Stomach (tissue), 9 donors: ENCODE results near the gene CELA2A. TPM values are rescaled to one million over a fixed set of nuclear protein-coding genes. Genes with fewer than 3 reads are reported as not detected.

ENCODE experiments used
- DNase-seq, 2 donors: peaks; one replicate each; pipeline versions ENCODE4 v3.0.0 to v3.0.0-alpha.2; 2013 to 2019
- H3K27ac ChIP-seq, 5 donors: fragments of 200-600 bp in 4 of 5; sonication (generic) in 4 of 5; one replicate each; pipeline ENCODE4 v1.5.1; 2013 to 2019; ENCODE audit warnings: mild to moderate bottlenecking in 1 of 5, moderate library complexity in 1 of 5
- H3K27me3 ChIP-seq, 3 donors: fragments of 200-600 bp; sonication (generic); one replicate each; pipeline ENCODE4 v1.5.1; 2017 to 2019; ENCODE audit warnings: mixed run types in 1 of 3
- H3K36me3 ChIP-seq, 4 donors: fragments of 200-600 bp; sonication (generic); 1 replicate in 3 of 4; 2 replicates in 1 of 4; pipeline ENCODE4 v1.5.1; 2016 to 2019
- H3K4me1 ChIP-seq, 4 donors: fragments of 200-600 bp; sonication (generic); one replicate each; pipeline ENCODE4 v1.5.1; 2016 to 2019
- H3K4me3 ChIP-seq, 4 donors: fragments of 200-600 bp; sonication (generic) in 3 of 4; one replicate each; pipeline ENCODE4 v1.5.1; 2016 to 2019; ENCODE audit warnings: mild to moderate bottlenecking in 1 of 4
- H3K9me3 ChIP-seq, 4 donors: fragments of 200-600 bp; sonication (generic); one replicate each; pipeline ENCODE4 v1.5.1; 2016 to 2019
- EP300 ChIP-seq: sonication (generic); formaldehyde crosslinking; IDR thresholded peaks from one replicate; pipeline ENCODE4 v1.6.1; 2017; ENCODE audit warnings: antibody characterized with exemption
- POLR2A ChIP-seq, 4 donors: fragments of 450-650 bp; IDR thresholded peaks; one replicate each; pipeline ENCODE4 v1.6.1; 2016; ENCODE audit warnings: antibody characterized with exemption in 4 of 4, control low read depth in 2 of 4, mild to moderate bottlenecking in 1 of 4, moderate library complexity in 1 of 4
- POLR2AphosphoS5 ChIP-seq, 3 donors: sonication (generic); formaldehyde crosslinking; IDR thresholded peaks; one replicate each; pipeline ENCODE4 v1.6.1; 2016; ENCODE audit warnings: antibody characterized with exemption in 3 of 3
- WGBS, 5 donors: extraction: QIAGEN DNeasy Blood & Tissue Kit in 3 of 5; methylation state at CpG; one replicate each; pipeline versions ENCODE4 v1.1.5 to v1.1.7; 2013 to 2018; 5-methylcytosine and 5-hydroxymethylcytosine counted together
- intact Hi-C: fragments of 100-400 bp; cut with DNase I; formaldehyde crosslinking; loops from one replicate; pipeline ENCODE4 v1.15.1; 2023; ENCODE audit warnings: low total_unique reads
- polyA plus RNA-seq, 3 donors: library from polyadenylated mRNA; stranded (reverse); fragments of 200-250 nt; gene quantifications; one replicate each; pipeline ENCODE4 v1.2.3, GENCODE V29; 2013
- total RNA-seq, 5 donors: library from RNA; depleted of rRNA; stranded (reverse); fragments of >200 nt; gene quantifications; one replicate each; pipeline versions ENCODE4 v1.1.0 to v1.2.3, GENCODE V29; 2014 to 2016
- TF ChIP-seq, protein P1 (sequence below), 7 experiments: fragments of 450-650 bp in 4 of 7; fragments of 200-600 bp in 3 of 7; sonication (generic) in 3 of 7; IDR thresholded peaks; one replicate each; pipeline ENCODE4 v1.5.1; 2016 to 2019; ENCODE audit warnings: antibody characterized with exemption in 7 of 7, control low read depth in 2 of 7, mild to moderate bottlenecking in 1 of 7
- donor health status: healthy with polysubstance abuse.
- donor health status: Bipolar disorder and iron deficiency.
- donor health status: healthy.

The CELA2A gene
- total and polyA plus RNA-seq, 8 donors: 0.43 to 3.1 (median 1.1) TPM; not detected in 4

DNA sequence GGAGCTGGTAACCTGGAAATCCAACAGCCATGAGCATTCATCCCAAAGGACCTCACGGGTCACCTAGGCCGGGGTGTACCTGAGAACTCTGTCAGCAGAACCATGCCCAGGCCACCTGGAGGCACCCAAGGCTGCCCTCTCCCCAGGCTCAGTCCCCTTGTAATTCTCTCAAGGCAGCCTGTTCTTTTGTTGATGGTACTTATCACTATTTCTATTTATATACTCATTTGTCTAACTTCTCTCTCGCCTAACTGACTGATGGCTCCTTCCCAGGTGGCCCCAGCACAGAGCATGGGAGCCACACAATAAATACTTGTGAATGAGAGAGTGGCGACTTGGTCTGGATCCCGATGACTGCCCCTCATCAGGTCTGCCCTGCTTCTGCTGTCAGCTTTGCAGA is 50.7 kb downstream of the CELA2A start:
- Histone ChIP-seq H3K4me3 (no peak overlapping the region), H3K9me3 (no peaks in the 10 kb centered on the region), H3K27ac (no peak overlapping the region), H3K4me1 (peaks cover 0 to 15% (median 5%) of the 10 kb centered on the region in 4 donors), H3K36me3 (peaks cover 16 to 68% (median 64%) of the 10 kb centered on the region in 4 donors), H3K27me3 (no peaks in the 10 kb centered on the region)
- TF ChIP-seq POLR2A (IDR thresholded peaks at IDR 0.05) (no peak), EP300 (no peak), POLR2AphosphoS5 (IDR thresholded peaks at IDR 0.05) (no peak)
- TF ChIP-seq, protein P1, sequence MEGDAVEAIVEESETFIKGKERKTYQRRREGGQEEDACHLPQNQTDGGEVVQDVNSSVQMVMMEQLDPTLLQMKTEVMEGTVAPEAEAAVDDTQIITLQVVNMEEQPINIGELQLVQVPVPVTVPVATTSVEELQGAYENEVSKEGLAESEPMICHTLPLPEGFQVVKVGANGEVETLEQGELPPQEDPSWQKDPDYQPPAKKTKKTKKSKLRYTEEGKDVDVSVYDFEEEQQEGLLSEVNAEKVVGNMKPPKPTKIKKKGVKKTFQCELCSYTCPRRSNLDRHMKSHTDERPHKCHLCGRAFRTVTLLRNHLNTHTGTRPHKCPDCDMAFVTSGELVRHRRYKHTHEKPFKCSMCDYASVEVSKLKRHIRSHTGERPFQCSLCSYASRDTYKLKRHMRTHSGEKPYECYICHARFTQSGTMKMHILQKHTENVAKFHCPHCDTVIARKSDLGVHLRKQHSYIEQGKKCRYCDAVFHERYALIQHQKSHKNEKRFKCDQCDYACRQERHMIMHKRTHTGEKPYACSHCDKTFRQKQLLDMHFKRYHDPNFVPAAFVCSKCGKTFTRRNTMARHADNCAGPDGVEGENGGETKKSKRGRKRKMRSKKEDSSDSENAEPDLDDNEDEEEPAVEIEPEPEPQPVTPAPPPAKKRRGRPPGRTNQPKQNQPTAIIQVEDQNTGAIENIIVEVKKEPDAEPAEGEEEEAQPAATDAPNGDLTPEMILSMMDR (IDR thresholded peaks at IDR 0.05): no peak
- 48 to 81% (median 53%) methylated on average over 5 of the region's 5 CpGs for WGBS, 5 donors
- intact Hi-C loops: loop anchor here (10.0 kb wide), 1 partner anchor 182 kb away; no protein-coding TSS in a partner anchor
- DNase-seq: no peak

DNA sequence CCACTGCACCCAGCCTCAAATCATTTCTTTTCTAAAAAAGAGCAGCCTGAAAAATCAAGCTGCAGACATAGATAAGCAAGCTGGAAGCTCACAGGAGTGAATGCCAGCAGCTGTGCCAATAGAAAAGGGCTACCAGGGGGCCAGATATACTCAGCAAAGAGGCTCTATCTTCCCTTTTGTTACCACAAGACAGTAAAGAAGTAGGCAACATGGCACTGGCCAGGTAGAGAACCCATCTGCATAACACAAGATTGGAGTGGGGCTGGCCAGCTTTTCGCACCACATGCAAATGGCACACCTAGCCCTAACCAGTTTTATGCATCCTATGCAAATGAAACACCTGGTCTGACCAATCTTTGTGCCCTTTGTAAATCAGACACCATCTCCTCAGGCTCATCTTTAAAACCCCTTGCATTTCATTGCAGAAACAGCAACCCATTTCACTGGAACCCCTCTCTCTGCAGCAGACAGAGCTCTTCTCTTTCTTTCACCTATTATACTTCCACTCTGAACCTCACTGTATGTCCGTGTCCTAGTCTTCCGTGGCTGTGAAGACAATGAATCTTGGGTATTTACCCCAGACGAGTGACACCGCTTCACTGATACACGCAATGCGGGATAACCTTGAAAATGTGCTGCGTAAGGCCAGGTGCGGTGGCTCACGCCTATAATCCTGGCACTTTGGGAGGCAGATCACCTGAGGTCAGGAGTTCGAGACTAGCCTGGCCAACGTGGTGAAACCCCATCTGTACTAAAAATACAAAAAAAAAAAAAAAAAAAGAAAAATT is 52.4 kb downstream of the CELA2A start:
- Histone ChIP-seq H3K27me3 (no peaks in the 10 kb centered on the region), H3K27ac (no peak overlapping the region), H3K36me3 (peaks cover 17 to 55% (median 50%) of the 10 kb centered on the region in 4 donors), H3K4me3 (no peak overlapping the region), H3K9me3 (no peaks in the 10 kb centered on the region), H3K4me1 (peaks cover 0 to 20% (median 8%) of the 10 kb centered on the region in 4 donors)
- intact Hi-C loops: loop anchor here (10.0 kb wide), 1 partner anchor 184 kb away; no protein-coding TSS in a partner anchor
- peak in 1 of 2 donors; percentile 19 for DNase-seq
- no peak for TF ChIP-seq POLR2A (IDR thresholded peaks at IDR 0.05)
- no peak for TF ChIP-seq POLR2AphosphoS5 (IDR thresholded peaks at IDR 0.05)
- TF ChIP-seq, protein P1 (IDR thresholded peaks at IDR 0.05): no peak
- TF ChIP-seq EP300: no peak
- 89 to 94% (median 92%) methylated on average over 12 of the region's 12 CpGs for WGBS, 5 donors

DNA sequence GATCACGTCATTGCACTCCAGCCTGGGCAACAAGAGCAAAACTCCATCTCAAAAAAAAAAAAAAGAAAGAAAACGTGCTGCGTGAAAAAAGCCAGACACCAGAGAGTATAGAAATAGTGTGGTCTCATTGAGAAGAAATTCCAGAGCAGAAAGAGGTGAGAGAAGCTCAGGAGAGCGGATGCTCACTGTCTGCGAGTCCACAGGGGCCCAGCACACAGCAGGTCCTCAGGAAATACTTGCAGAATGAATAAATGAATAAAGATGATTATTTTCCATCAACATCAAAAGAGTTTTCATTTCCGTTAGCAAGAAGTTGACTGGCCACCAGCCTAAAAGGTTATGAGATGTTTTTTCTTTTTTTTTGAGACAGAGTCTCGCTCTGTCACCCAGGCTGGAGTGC is 53.1 kb downstream of the CELA2A start:
- 81 to 93% (median 85%) methylated on average over 7 of the region's 7 CpGs for WGBS, 5 donors
- DNase-seq: no peak
- intact Hi-C loops: loop anchor here (10.0 kb wide), 1 partner anchor 185 kb away; no protein-coding TSS in a partner anchor
- TF ChIP-seq EP300: no peak
- Histone ChIP-seq H3K4me1 (peaks cover 0 to 20% (median 8%) of the 10 kb centered on the region in 4 donors), H3K36me3 (peaks cover 10 to 52% (median 44%) of the 10 kb centered on the region in 4 donors), H3K4me3 (no peak overlapping the region), H3K27ac (no peak overlapping the region), H3K27me3 (no peaks in the 10 kb centered on the region), H3K9me3 (no peaks in the 10 kb centered on the region)

DNA sequence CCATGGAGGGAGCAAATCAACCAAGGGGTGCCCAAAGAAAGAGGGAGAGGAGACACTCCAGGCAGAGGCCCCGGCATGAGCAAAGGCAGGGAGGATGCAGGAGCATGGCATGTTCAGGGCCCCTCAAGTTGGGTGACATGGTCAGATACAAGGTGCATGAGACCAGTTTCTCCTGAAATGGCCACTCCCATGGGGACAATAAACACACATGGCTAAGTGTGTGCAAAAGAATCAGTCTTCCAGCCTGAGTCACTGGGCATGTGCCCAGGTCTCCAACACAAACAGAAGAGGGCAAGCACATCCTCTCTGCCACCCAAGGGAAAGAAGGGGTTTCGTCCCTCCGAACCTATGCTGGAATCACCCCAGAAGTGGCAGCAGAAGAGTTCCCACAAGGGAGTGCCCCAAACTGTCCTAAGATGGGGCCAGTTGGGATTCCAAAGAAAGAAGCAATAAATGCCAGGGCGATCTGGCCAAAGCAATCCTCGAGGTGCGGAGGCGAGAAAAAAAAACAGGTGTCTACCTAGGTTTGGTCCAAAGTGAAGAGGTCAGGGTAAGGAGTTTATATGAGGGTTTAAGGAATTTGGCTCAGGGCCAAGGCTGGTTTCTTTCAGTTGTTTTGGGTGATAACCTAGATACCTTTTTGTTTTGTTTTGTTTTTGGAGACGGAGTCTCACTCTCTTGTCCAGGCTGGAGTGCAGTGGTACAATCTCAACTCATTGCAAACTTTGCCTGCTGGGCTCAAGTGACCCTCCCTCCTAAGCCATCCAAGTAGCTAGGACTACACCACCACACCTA is 54.3 kb downstream of the CELA2A start:
- H3K27ac ChIP-seq: no peak overlapping the region
- no peaks in the 10 kb centered on the region for H3K9me3 ChIP-seq
- H3K4me3 ChIP-seq: no peak overlapping the region
- intact Hi-C loops: no loop called here
- 89 to 95% (median 92%) methylated on average over 8 of the region's 8 CpGs for WGBS, 5 donors
- DNase-seq: peak in 1 of 2 donors; percentile 25
- TF ChIP-seq POLR2A (IDR thresholded peaks at IDR 0.05): no peak
- no peaks in the 10 kb centered on the region for H3K27me3 ChIP-seq
- H3K4me1 ChIP-seq: peaks cover 0 to 27% (median 10%) of the 10 kb centered on the region in 4 donors
- H3K36me3 ChIP-seq: peaks cover 5 to 42% (median 31%) of the 10 kb centered on the region in 4 donors

DNA sequence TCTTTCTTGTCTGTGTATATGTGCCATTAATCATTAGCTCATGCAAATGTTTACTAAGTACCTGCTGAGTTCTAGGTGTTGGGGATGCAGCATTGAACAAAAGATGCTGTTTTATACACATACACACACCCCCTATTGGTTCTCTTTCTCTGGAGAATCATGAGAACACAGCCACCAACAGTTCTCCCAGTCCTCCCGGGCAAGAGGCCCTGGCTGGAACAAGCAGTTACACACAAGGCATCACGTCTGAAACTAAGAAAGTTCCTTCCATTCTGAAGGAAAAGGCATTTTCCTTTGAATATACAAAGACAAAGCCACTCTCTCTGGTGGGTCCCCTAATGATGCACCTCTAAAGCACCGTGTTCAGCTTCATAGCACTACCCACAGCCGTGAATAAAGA is 56.7 kb downstream of the CELA2A start:
- H3K27ac ChIP-seq: peak overlapping the region in 2 of 5 donors; percentile 18 to 25
- peaks cover 5 to 47% (median 29%) of the 10 kb centered on the region in 4 donors for H3K36me3 ChIP-seq
- H3K4me1 ChIP-seq: peaks cover 0 to 29% (median 12%) of the 10 kb centered on the region in 4 donors
- H3K27me3 ChIP-seq: no peaks in the 10 kb centered on the region
- H3K9me3 ChIP-seq: no peaks in the 10 kb centered on the region
- peak in 1 of 2 donors; percentile 25 for DNase-seq
- WGBS, 5 donors: 51 to 73% (median 56%) methylated on average over 4 of the region's 4 CpGs
- no peak overlapping the region for H3K4me3 ChIP-seq
- intact Hi-C loops: no loop called here
- TF ChIP-seq POLR2AphosphoS5 (IDR thresholded peaks at IDR 0.05) (no peak), EP300 (no peak), POLR2A (IDR thresholded peaks at IDR 0.05) (no peak)
- TF ChIP-seq, protein P1 (IDR thresholded peaks at IDR 0.05): peak in 1 of 7 experiments; percentile 3
